ENCODE measurements around the gene MAD1L1. TPM values are rescaled to one million over a fixed set of nuclear protein-coding genes. Genes with fewer than 3 reads are reported as not detected.

The MAD1L1 gene
- total RNA-seq, 1 donor from 2014 or later: 32.3 TPM

- Histone ChIP-seq H3K27ac (ENCODE audit: low read depth, low read length) (no peak overlapping the region), H3K4me2 (ENCODE audit: low read length) (no peak overlapping the region), H3K9me3 (ENCODE audit: insufficient read depth, low read depth, low read length) (no peaks in the 10 kb centered on the region), H3K4me3 (ENCODE audit: insufficient read depth, low read depth, low read length) (no peak overlapping the region), H3K79me2 (ENCODE audit: insufficient read depth, low read length) (no peaks in the 10 kb centered on the region), H3K9ac (ENCODE audit: low read length) (no peak overlapping the region), H4K20me1 (ENCODE audit: insufficient read depth, low read length) (peaks cover 21% of the 10 kb centered on the region), H3K27me3 (ENCODE audit: insufficient read depth, low read length) (no peaks in the 10 kb centered on the region), H3K36me3 (ENCODE audit: insufficient read depth, low read length) (no peaks in the 10 kb centered on the region), H3K4me1 (ENCODE audit: insufficient read depth, low read length) (peaks cover 2% of the 10 kb centered on the region), H2AFZ (ENCODE audit: low read depth, low read length) (no peak overlapping the region)
- Mint-ChIP-seq H3K4me3 (ENCODE audit: unreplicated experiment) (no peak overlapping the region), H3K9me3 (ENCODE audit: unreplicated experiment) (peaks cover 4% of the 10 kb centered on the region), H3K4me1 (ENCODE audit: low read depth, unreplicated experiment) (no peaks in the 10 kb centered on the region), H3K27me3 (ENCODE audit: low read depth, unreplicated experiment) (no peaks in the 10 kb centered on the region), H3K27ac (ENCODE audit: unreplicated experiment) (no peak overlapping the region), H3K36me3 (ENCODE audit: low read depth, unreplicated experiment) (peaks cover 37% of the 10 kb centered on the region)
- FAIRE-seq (no peak), DNase-seq (ENCODE audit: low read depth) (no peak)
- TF ChIP-seq CTCF (IDR thresholded peaks at IDR 0.05; ENCODE audit: insufficient read depth, low read depth, low read length) (no peak), EZH2 (IDR thresholded peaks at IDR 0.05; ENCODE audit: insufficient read depth, low read length) (no peak)
Measured at GRCh38 chr7:2040201-2040892, 192.4 kb downstream of the MAD1L1 start.

- TF ChIP-seq CTCF (IDR thresholded peaks at IDR 0.05; ENCODE audit: insufficient read depth, low read depth, low read length) (no peak), EZH2 (IDR thresholded peaks at IDR 0.05; ENCODE audit: insufficient read depth, low read length) (no peak)
- no peaks in the 10 kb centered on the region for H3K27me3 Mint-ChIP-seq (ENCODE audit: low read depth, unreplicated experiment)
- H3K9me3 Mint-ChIP-seq (ENCODE audit: unreplicated experiment): peaks cover 4% of the 10 kb centered on the region
- H4K20me1 ChIP-seq (ENCODE audit: insufficient read depth, low read length): peaks cover 27% of the 10 kb centered on the region
- no peak for FAIRE-seq
- no peak overlapping the region for H3K4me3 ChIP-seq (ENCODE audit: insufficient read depth, low read depth, low read length)
- peaks cover 29% of the 10 kb centered on the region for H3K36me3 Mint-ChIP-seq (ENCODE audit: low read depth, unreplicated experiment)
- no peak overlapping the region for H3K4me2 ChIP-seq (ENCODE audit: low read length)
- H3K36me3 ChIP-seq (ENCODE audit: insufficient read depth, low read length): no peaks in the 10 kb centered on the region
- DNase-seq (ENCODE audit: low read depth): no peak
- H3K4me1 Mint-ChIP-seq (ENCODE audit: low read depth, unreplicated experiment): no peaks in the 10 kb centered on the region
- no peak overlapping the region for H3K27ac ChIP-seq (ENCODE audit: low read depth, low read length)
- no peak overlapping the region for H3K27ac Mint-ChIP-seq (ENCODE audit: unreplicated experiment)
- no peaks in the 10 kb centered on the region for H3K9me3 ChIP-seq (ENCODE audit: insufficient read depth, low read depth, low read length)
- no peaks in the 10 kb centered on the region for H3K79me2 ChIP-seq (ENCODE audit: insufficient read depth, low read length)
- no peak overlapping the region for H3K4me3 Mint-ChIP-seq (ENCODE audit: unreplicated experiment)
- no peaks in the 10 kb centered on the region for H3K27me3 ChIP-seq (ENCODE audit: insufficient read depth, low read length)
- H2AFZ ChIP-seq (ENCODE audit: low read depth, low read length): no peak overlapping the region
- H3K4me1 ChIP-seq (ENCODE audit: insufficient read depth, low read length): peaks cover 2% of the 10 kb centered on the region
- no peak overlapping the region for H3K9ac ChIP-seq (ENCODE audit: low read length)
Measured at GRCh38 chr7:2038931-2039728, 193.6 kb downstream of the MAD1L1 start.
